Large intestine (tissue), 3 donors: ENCODE data around the gene REPS2. TPM values are rescaled to one million over a fixed set of nuclear protein-coding genes. Genes with fewer than 3 reads are reported as not detected.
A peak's percentile ranks its signal among the peaks of the same experiment; 100 is the strongest.

Source experiments
- DNase-seq, 2 donors: peaks; one replicate each; pipeline versions ENCODE4 v3.0.0 to v3.0.0-alpha.2; 2013
- H3K27ac ChIP-seq: one replicate; pipeline ENCODE4 v1.5.1; 2013; ENCODE audit warnings: low read length
- H3K27me3 ChIP-seq: 2 replicates; pipeline ENCODE4 v1.6.1; 2013; ENCODE audit warnings: low read length; ENCODE audit not compliant: control insufficient read depth, insufficient read depth
- H3K36me3 ChIP-seq: 2 replicates; pipeline ENCODE4 v1.6.1; 2013; ENCODE audit warnings: low read length; ENCODE audit not compliant: control insufficient read depth, insufficient read depth
- H3K4me1 ChIP-seq: one replicate; pipeline ENCODE4 v1.6.1; 2013; ENCODE audit warnings: low read length; ENCODE audit not compliant: control insufficient read depth, insufficient read depth
- H3K4me3 ChIP-seq: one replicate; pipeline ENCODE4 v1.5.1; 2013; ENCODE audit warnings: low read length
- H3K9me3 ChIP-seq: one replicate; pipeline ENCODE4 v1.6.1; 2013; ENCODE audit warnings: mild to moderate bottlenecking, low read depth, low read length, moderate library complexity; ENCODE audit not compliant: control insufficient read depth
- WGBS: methylation state at CpG from one replicate; pipeline ENCODE4 v1.1.5; 2013; ENCODE audit warnings: low lambda C conversion rate; ENCODE audit not compliant: insufficient coverage; 5-methylcytosine and 5-hydroxymethylcytosine counted together
- polyA plus RNA-seq: library from polyadenylated mRNA; unstranded; fragments of 120-200 nt; gene quantifications from one replicate; pipeline ENCODE4 v1.2.1, GENCODE V29; 2013

The REPS2 gene
- polyA plus RNA-seq, 1 donor: 3.7 TPM

DNA sequence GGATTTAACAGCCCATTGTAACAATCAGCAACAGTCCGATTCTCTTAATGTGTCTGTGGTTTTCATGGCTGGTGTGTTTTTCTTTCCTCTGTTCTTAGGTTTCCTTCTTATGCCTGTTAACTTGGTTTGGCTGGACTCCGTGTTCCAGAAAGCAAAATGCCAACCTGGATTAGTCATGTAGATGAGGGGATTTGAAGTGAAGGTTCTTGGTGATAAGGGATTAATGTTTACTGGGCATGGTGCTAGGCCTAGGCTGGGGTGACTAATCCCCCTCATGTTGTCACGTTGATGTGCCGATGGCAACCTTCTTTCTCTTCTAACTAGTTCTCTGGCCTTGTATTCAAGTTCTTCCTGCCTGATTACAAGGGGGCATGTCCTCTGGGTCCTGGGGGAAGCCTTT, 85.9 kb downstream of the REPS2 start:
- no CpG with 5 or more reads among the region's 4 CpGs for WGBS
- no peaks in the 10 kb centered on the region for H3K27me3 ChIP-seq
- no peak overlapping the region for H3K27ac ChIP-seq
- H3K9me3 ChIP-seq: no peaks in the 10 kb centered on the region
- no peak overlapping the region for H3K4me3 ChIP-seq
- DNase-seq: no peak
- no peaks in the 10 kb centered on the region for H3K36me3 ChIP-seq
- H3K4me1 ChIP-seq: no peaks in the 10 kb centered on the region

- no peaks in the 10 kb centered on the region for H3K4me1 ChIP-seq
- H3K36me3 ChIP-seq: no peaks in the 10 kb centered on the region
- H3K9me3 ChIP-seq: no peaks in the 10 kb centered on the region
- no peak overlapping the region for H3K27ac ChIP-seq
- DNase-seq: no peak
- H3K4me3 ChIP-seq: no peak overlapping the region
- H3K27me3 ChIP-seq: no peaks in the 10 kb centered on the region
Observed at GRCh38 chrX:17033225-17033624, 86.8 kb downstream of the REPS2 start.

- no peak for DNase-seq
- Histone ChIP-seq H3K27me3 (no peaks in the 10 kb centered on the region), H3K36me3 (no peaks in the 10 kb centered on the region), H3K27ac (no peak overlapping the region), H3K4me1 (no peaks in the 10 kb centered on the region), H3K4me3 (no peak overlapping the region), H3K9me3 (no peaks in the 10 kb centered on the region)
- no CpG with 5 or more reads among the region's 3 CpGs for WGBS
Observed at GRCh38 chrX:17035111-17035510, 88.7 kb downstream of the REPS2 start.

GRCh38 chrX:17036171-17036961, 89.9 kb downstream of the REPS2 start:
- Histone ChIP-seq H3K27ac (no peak overlapping the region), H3K27me3 (no peaks in the 10 kb centered on the region), H3K36me3 (no peaks in the 10 kb centered on the region), H3K4me1 (no peaks in the 10 kb centered on the region), H3K4me3 (no peak overlapping the region), H3K9me3 (no peaks in the 10 kb centered on the region)
- no CpG with 5 or more reads among the region's 4 CpGs for WGBS
- DNase-seq: no peak

DNA sequence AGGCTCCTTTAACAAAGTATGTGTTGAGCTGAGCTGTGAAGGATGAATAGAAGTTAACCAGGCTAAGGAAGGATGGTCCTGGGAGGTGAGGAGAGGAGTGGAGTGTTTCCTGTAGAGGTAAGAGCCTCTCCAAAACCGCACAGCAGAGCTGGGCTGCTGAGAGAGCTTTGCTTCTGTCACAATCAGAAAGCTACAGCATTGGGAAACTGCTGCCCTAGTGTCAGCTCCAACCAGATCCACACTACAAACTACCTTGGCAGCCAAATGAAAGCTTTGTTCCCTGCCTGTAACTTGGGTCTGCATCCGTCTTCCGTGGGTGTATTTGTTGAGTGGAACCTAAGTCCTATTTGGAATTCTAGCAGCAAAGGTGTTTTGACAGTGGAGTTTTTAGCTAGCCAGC, 91.8 kb downstream of the REPS2 start:
- WGBS: no CpG with 5 or more reads among the region's 3 CpGs
- H3K27me3 ChIP-seq: no peaks in the 10 kb centered on the region
- no peak overlapping the region for H3K4me3 ChIP-seq
- H3K36me3 ChIP-seq: no peaks in the 10 kb centered on the region
- no peak overlapping the region for H3K27ac ChIP-seq
- no peak for DNase-seq
- H3K4me1 ChIP-seq: no peaks in the 10 kb centered on the region
- H3K9me3 ChIP-seq: no peaks in the 10 kb centered on the region

- H3K4me1 ChIP-seq: no peaks in the 10 kb centered on the region
- no peaks in the 10 kb centered on the region for H3K36me3 ChIP-seq
- H3K9me3 ChIP-seq: no peaks in the 10 kb centered on the region
- no peaks in the 10 kb centered on the region for H3K27me3 ChIP-seq
- no peak overlapping the region for H3K4me3 ChIP-seq
- peak in 1 of 2 donors; percentile 12 for DNase-seq
- WGBS: no CpG with 5 or more reads among the region's 7 CpGs
- no peak overlapping the region for H3K27ac ChIP-seq
Observed at GRCh38 chrX:17038681-17039161, 92.3 kb downstream of the REPS2 start.

DNA sequence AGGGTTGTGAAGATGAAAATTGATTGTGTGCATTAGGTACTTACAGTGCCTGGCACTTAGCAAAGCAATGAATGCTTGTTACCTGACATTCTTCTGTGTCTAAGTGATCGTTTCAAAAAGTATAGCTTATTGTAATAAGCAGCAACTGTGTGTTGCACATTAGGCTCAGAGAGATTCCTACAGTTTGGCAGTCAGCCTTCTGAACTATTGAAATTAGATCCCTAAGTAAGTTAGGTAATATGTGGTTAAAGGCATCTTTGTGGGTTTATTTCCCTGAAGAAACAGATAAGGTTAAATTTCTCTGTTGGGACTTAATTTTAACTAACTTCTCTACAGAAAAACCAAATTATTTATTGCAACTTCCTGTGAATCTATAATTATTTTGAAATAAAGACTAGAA, 93.4 kb downstream of the REPS2 start:
- Histone ChIP-seq H3K27ac (no peak overlapping the region), H3K4me1 (no peaks in the 10 kb centered on the region), H3K36me3 (no peaks in the 10 kb centered on the region), H3K27me3 (no peaks in the 10 kb centered on the region), H3K4me3 (no peak overlapping the region), H3K9me3 (no peaks in the 10 kb centered on the region)
- no peak for DNase-seq
- WGBS: no CpG with 5 or more reads among the region's 1 CpG

- no peaks in the 10 kb centered on the region for H3K36me3 ChIP-seq
- no peaks in the 10 kb centered on the region for H3K27me3 ChIP-seq
- no peak for DNase-seq
- no peaks in the 10 kb centered on the region for H3K4me1 ChIP-seq
- no CpG with 5 or more reads among the region's 1 CpG for WGBS
- no peak overlapping the region for H3K27ac ChIP-seq
- H3K9me3 ChIP-seq: no peaks in the 10 kb centered on the region
- no peak overlapping the region for H3K4me3 ChIP-seq
Observed at GRCh38 chrX:17040711-17041110, 94.3 kb downstream of the REPS2 start.

DNA sequence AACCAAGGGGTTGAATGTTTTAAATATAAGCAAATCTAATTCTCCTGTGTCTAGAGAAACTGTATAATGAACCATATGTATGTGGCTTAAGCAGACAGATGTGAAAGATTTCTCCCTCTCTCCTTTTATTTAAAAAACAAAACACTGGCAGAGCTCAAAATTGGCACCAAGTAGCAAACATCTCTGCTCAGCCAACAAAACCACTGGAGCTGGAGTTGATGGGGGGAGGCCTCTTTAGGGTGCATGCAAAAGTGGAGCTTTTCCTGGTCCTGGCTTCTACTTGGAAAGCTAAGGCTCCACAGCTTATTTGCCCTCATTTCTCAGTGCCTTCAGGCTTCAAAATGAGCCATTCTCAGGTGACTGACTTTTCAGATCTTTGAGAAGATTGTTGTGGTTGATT, 95.6 kb downstream of the REPS2 start:
- Histone ChIP-seq H3K36me3 (no peaks in the 10 kb centered on the region), H3K27ac (no peak overlapping the region), H3K27me3 (no peaks in the 10 kb centered on the region), H3K4me3 (no peak overlapping the region), H3K9me3 (no peaks in the 10 kb centered on the region), H3K4me1 (no peaks in the 10 kb centered on the region)
- no peak for DNase-seq

- WGBS: 100% methylated on average over 1 of the region's 5 CpGs
- DNase-seq: peak; percentile 42 to 49
- H3K27ac ChIP-seq: no peak overlapping the region
Observed at GRCh38 chrX:17046478-17047097, 100.1 kb downstream of the REPS2 start.

GRCh38 chrX:17047224-17047623, 100.8 kb downstream of the REPS2 start:
- no CpG with 5 or more reads among the region's 7 CpGs for WGBS
- Histone ChIP-seq H3K4me3 (no peak overlapping the region), H3K4me1 (no peaks in the 10 kb centered on the region), H3K27me3 (no peaks in the 10 kb centered on the region), H3K36me3 (no peaks in the 10 kb centered on the region), H3K27ac (no peak overlapping the region), H3K9me3 (no peaks in the 10 kb centered on the region)
- DNase-seq: no peak

More at GRCh38 chrX:17046478-17047097, 100.1 kb downstream of the REPS2 start:
- Histone ChIP-seq H3K4me1 (no peaks in the 10 kb centered on the region), H3K9me3 (no peaks in the 10 kb centered on the region), H3K27me3 (no peaks in the 10 kb centered on the region), H3K36me3 (no peaks in the 10 kb centered on the region), H3K4me3 (no peak overlapping the region)
